Non-pigmented ciliary epithelial cell (primary cell): ENCODE data around the gene DDN.

Experiments
- DNase-seq: peaks from one replicate; pipeline ENCODE4 v3.0.0-alpha.2; 2010; ENCODE audit warnings: low read depth

DDN gene

GRCh38 chr12:48999371-49000131, at the start of gene DDN:
TSS of gene DDN (minus strand) at chr12:48999375. CDS start at chr12:48999287, 88 bp downstream.
- no peak for DNase-seq

GRCh38 chr12:49048953-49049352, 49.8 kb upstream of the DDN start:
- DNase-seq, result no peak

GRCh38 chr12:49046129-49046895, 47.1 kb upstream of the DDN start:
- DNase-seq, result no peak

GRCh38 chr12:49044660-49045059, 45.5 kb upstream of the DDN start:
- DNase-seq, result no peak

- DNase-seq, result no peak
Measured at GRCh38 chr12:49043856-49044258, 44.7 kb upstream of the DDN start.

GRCh38 chr12:49043241-49043640, 44.1 kb upstream of the DDN start:
- DNase-seq, result no peak

- DNase-seq, result no peak
Measured at GRCh38 chr12:49041881-49042484, 42.8 kb upstream of the DDN start.

GRCh38 chr12:49041036-49041880, 42.1 kb upstream of the DDN start:
- no peak for DNase-seq

GRCh38 chr12:49040364-49040855, 41.2 kb upstream of the DDN start:
- no peak for DNase-seq

GRCh38 chr12:49039421-49040363, 40.5 kb upstream of the DDN start:
- DNase-seq, result no peak

GRCh38 chr12:49038291-49038955, 39.2 kb upstream of the DDN start:
- DNase-seq, result no peak

- DNase-seq, result no peak
Measured at GRCh38 chr12:49037947-49038237, 38.7 kb upstream of the DDN start.

- no peak for DNase-seq
Measured at GRCh38 chr12:49037111-49037946, 38.2 kb upstream of the DDN start.

GRCh38 chr12:49036029-49036428, 36.9 kb upstream of the DDN start:
- DNase-seq, result no peak

GRCh38 chr12:49034286-49034622, 35.1 kb upstream of the DDN start:
- no peak for DNase-seq

GRCh38 chr12:49033611-49034285, 34.6 kb upstream of the DDN start:
- DNase-seq, result no peak

- DNase-seq, result no peak
Measured at GRCh38 chr12:49032679-49033447, 33.7 kb upstream of the DDN start.

- no peak for DNase-seq
Measured at GRCh38 chr12:49032276-49032675, 33.1 kb upstream of the DDN start.
